Adrenal gland (tissue), 5 donors: ENCODE results near the gene ZNF548.

ENCODE experiments used
- POLR2A ChIP-seq, 2 donors: fragments of 450-650 bp; IDR thresholded peaks; one replicate each; pipeline ENCODE4 v1.6.1; 2017; ENCODE audit warnings: antibody characterized with exemption in 2 of 2, mild to moderate bottlenecking in 2 of 2, moderate library complexity in 1 of 2
- TF ChIP-seq, protein P1 (sequence below), 6 experiments: fragments of 450-650 bp in 4 of 6; fragments of 200-600 bp in 2 of 6; sonication (generic) in 1 of 6; IDR thresholded peaks; 1 replicate in 5 of 6; 2 replicates in 1 of 6; pipeline versions ENCODE4 v1.5.1 to v1.8.0; 2016 to 2021; ENCODE audit warnings: antibody characterized with exemption in 6 of 6, mild to moderate bottlenecking in 2 of 6, moderate library complexity in 1 of 6
- donor health status: DM: no; HTN: no; CAD: no.

DNA sequence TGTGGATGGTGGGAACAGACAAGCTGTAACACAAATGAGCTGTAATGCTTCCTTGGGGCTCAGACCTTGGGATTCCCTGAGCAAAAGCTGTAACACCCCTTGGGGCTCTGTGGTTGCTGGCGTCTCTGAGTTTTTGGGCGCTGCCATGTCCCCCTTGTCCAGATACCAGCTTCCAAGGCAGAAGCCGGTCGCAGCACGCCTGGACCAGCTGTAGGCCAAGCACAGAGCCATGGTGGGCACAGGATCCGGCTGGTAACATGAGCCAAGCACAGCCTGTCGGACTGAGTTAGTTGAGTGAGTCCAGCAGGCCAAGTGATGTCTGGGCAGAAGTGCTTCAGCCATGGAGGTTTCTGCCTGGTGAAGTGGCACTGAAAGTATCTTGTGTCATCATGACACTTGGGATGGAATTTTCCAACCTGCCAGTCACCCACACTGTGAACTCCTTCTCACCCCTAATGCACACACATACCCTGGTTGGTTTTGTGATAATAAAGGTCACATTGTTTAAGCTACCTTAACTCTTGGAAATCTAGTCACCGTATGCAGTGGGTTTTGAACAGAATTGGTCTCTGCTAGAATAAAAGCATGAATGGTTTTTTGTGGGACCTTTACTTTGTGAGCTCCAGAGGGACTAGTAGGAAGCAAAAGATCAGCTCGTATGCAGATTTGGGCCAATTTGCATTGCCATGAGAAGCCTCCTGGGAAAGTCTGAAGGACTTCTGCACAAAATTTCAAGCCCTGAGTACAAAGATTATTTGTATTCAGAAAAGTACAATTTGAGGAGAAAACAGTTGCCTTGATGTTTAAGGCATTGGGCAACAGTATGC, 14.3 kb downstream of the ZNF548 start:
- no peak for TF ChIP-seq POLR2A (IDR thresholded peaks at IDR 0.05)
- TF ChIP-seq, protein P1, sequence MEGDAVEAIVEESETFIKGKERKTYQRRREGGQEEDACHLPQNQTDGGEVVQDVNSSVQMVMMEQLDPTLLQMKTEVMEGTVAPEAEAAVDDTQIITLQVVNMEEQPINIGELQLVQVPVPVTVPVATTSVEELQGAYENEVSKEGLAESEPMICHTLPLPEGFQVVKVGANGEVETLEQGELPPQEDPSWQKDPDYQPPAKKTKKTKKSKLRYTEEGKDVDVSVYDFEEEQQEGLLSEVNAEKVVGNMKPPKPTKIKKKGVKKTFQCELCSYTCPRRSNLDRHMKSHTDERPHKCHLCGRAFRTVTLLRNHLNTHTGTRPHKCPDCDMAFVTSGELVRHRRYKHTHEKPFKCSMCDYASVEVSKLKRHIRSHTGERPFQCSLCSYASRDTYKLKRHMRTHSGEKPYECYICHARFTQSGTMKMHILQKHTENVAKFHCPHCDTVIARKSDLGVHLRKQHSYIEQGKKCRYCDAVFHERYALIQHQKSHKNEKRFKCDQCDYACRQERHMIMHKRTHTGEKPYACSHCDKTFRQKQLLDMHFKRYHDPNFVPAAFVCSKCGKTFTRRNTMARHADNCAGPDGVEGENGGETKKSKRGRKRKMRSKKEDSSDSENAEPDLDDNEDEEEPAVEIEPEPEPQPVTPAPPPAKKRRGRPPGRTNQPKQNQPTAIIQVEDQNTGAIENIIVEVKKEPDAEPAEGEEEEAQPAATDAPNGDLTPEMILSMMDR (IDR thresholded peaks at IDR 0.05): no peak
